Nephron progenitor cell (in vitro differentiated cells): ENCODE measurements around the gene ATP8B3.

ENCODE experiments used
- DNase-seq: peaks from one replicate; pipeline ENCODE4 v3.0.0; 2021
- H3K27ac Mint-ChIP-seq: 2 replicates; pipeline ENCODE4 v1.8.0; 2021; ENCODE audit warnings: mild to moderate bottlenecking, moderate library complexity, mixed read lengths
- H3K27me3 Mint-ChIP-seq: 2 replicates; pipeline ENCODE4 v1.8.0; 2021; ENCODE audit warnings: mild to moderate bottlenecking, low read depth, mixed read lengths; ENCODE audit not compliant: poor library complexity
- H3K36me3 Mint-ChIP-seq: 2 replicates; pipeline ENCODE4 v1.8.0; 2021; ENCODE audit warnings: low read depth, mixed read lengths
- H3K4me1 Mint-ChIP-seq: 2 replicates; pipeline ENCODE4 v1.8.0; 2021; ENCODE audit warnings: mixed read lengths
- H3K4me3 Mint-ChIP-seq: 2 replicates; pipeline ENCODE4 v1.8.0; 2021; ENCODE audit warnings: mild to moderate bottlenecking, moderate library complexity, mixed read lengths
- H3K9me3 Mint-ChIP-seq: 2 replicates; pipeline ENCODE4 v1.8.0; 2021; ENCODE audit warnings: mild to moderate bottlenecking, moderate library complexity, mixed read lengths
- CTCF ChIP-seq: fragments of 200-600 bp; sonication (generic); IDR thresholded peaks from 2 replicates; pipeline ENCODE4 v1.5.0; 2021; ENCODE audit warnings: antibody characterized with exemption

ATP8B3 gene

GRCh38 chr19:1748115-1748872, 63.8 kb downstream of the ATP8B3 start:
- Mint-ChIP-seq H3K27ac (no peak overlapping the region), H3K36me3 (no peaks in the 10 kb centered on the region), H3K4me1 (peaks cover 5% of the 10 kb centered on the region), H3K4me3 (peak overlapping the region; percentile 58), H3K27me3 (peaks cover 97% of the 10 kb centered on the region), H3K9me3 (no peaks in the 10 kb centered on the region)
- no peak for TF ChIP-seq CTCF
- no peak for DNase-seq

- Mint-ChIP-seq H3K4me3 (peak overlapping the region; percentile 58), H3K27ac (no peak overlapping the region), H3K27me3 (peaks cover 97% of the 10 kb centered on the region), H3K36me3 (no peaks in the 10 kb centered on the region), H3K9me3 (no peaks in the 10 kb centered on the region), H3K4me1 (peaks cover 5% of the 10 kb centered on the region)
- no peak for TF ChIP-seq CTCF
- no peak for DNase-seq
Observed at GRCh38 chr19:1747285-1748114, 64.6 kb downstream of the ATP8B3 start.

- Mint-ChIP-seq H3K27ac (no peak overlapping the region), H3K4me1 (peaks cover 5% of the 10 kb centered on the region), H3K27me3 (peaks cover 97% of the 10 kb centered on the region), H3K9me3 (peaks cover 3% of the 10 kb centered on the region), H3K36me3 (no peaks in the 10 kb centered on the region), H3K4me3 (no peak overlapping the region)
- no peak for DNase-seq
- TF ChIP-seq CTCF, result no peak
Observed at GRCh38 chr19:1746401-1747284, 65.4 kb downstream of the ATP8B3 start.

GRCh38 chr19:1745589-1746031, 66.5 kb downstream of the ATP8B3 start:
- no peak overlapping the region for H3K4me3 Mint-ChIP-seq
- H3K9me3 Mint-ChIP-seq, result peaks cover 8% of the 10 kb centered on the region
- peaks cover 5% of the 10 kb centered on the region for H3K4me1 Mint-ChIP-seq
- H3K36me3 Mint-ChIP-seq, result no peaks in the 10 kb centered on the region
- H3K27ac Mint-ChIP-seq, result no peak overlapping the region
- TF ChIP-seq CTCF, result no peak
- peaks cover 97% of the 10 kb centered on the region for H3K27me3 Mint-ChIP-seq
- no peak for DNase-seq

GRCh38 chr19:1744822-1745563, 67.1 kb downstream of the ATP8B3 start:
- Mint-ChIP-seq H3K4me3 (no peak overlapping the region), H3K27me3 (peaks cover 97% of the 10 kb centered on the region), H3K27ac (no peak overlapping the region), H3K9me3 (peaks cover 14% of the 10 kb centered on the region), H3K4me1 (peaks cover 5% of the 10 kb centered on the region), H3K36me3 (no peaks in the 10 kb centered on the region)
- no peak for DNase-seq
- TF ChIP-seq CTCF, result no peak
